Measurements from ENCODE around the gene CCDC9B. TPM values are rescaled to one million over a fixed set of nuclear protein-coding genes. Genes with fewer than 3 reads are reported as not detected.

The CCDC9B gene
- total and polyA plus RNA-seq, 2 of the 4 experiments (the other 2 are of a cell fraction) = 19.7 to 30.9 TPM

DNA sequence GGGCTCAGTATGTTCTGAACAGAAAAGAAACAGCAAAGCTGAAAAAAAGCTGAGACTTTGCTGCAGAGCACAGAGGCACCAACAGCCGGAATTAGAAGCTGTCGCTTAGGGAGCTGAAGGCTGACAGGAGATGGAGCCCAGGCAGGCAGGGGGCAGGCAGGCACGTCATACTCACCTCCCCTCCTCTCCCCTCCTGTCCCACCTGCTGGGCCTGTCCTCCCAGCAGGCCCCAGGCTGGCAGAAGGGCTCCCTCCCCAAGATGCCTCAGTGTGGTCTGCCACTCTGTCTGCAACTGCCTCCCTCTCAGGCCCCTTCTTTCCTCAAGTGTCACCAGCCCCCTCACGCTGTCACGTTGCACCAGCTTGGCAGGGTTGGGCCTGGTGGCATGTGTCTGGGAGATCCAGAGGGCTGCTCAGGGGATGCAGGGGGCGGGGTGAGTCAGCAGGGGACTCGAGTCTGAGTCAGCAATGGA is 54.6 kb downstream of the CCDC9B start:
- ATAC-seq (ENCODE audit: low read depth) = no peak
- POLR2A ChIA-PET (ENCODE audit: unreplicated experiment) = no interaction called here
- intact Hi-C loops (cut with micrococcal nuclease) = no loop called here

More for the DNA sequence above, 54.6 kb downstream of the CCDC9B start:
- H2BK5ac ChIP-seq (ENCODE audit: low read depth, low read length, poor library complexity, severe bottlenecking) = no peak overlapping the region
- no peak overlapping the region for H2BK20ac ChIP-seq (ENCODE audit: low read depth, low read length)
- no peak overlapping the region for H2AK5ac ChIP-seq (ENCODE audit: low read depth, low read length)
- no peak overlapping the region for H3K4me3 ChIP-seq (ENCODE audit: insufficient read depth, low read depth, low read length)
- no peak overlapping the region for H3K56ac ChIP-seq (ENCODE audit: extremely low read depth, insufficient read depth, low read length)
- H3K9me1 ChIP-seq (ENCODE audit: insufficient read depth, low read length) = no peaks in the 10 kb centered on the region
- H3K4me1 ChIP-seq (ENCODE audit: control insufficient read depth, insufficient read depth, low read length) = peaks cover 9% of the 10 kb centered on the region
- no peak overlapping the region for H3K14ac ChIP-seq (replicated peaks; ENCODE audit: low read depth, low read length)
- no peak overlapping the region for H4K91ac ChIP-seq (ENCODE audit: insufficient read depth, low read depth, low read length)
- no peak overlapping the region for H3K9ac ChIP-seq (ENCODE audit: low read depth, low read length)
- no peak overlapping the region for H4K8ac ChIP-seq (ENCODE audit: low read depth in 2 of 2, low read length in 2 of 2)
- BruUV-seq (replicated peaks) = no TSS peak
- CTCF ChIA-PET = interaction anchor here (1.3 kb wide), 1 partner anchor 69 kb away, joined by 3 read pairs; no protein-coding TSS in a partner anchor
- DNase-seq = no peak
- no peaks in the 10 kb centered on the region for H4K20me1 ChIP-seq (ENCODE audit: insufficient read depth, low read length)
- H3K27me3 ChIP-seq (ENCODE audit: control insufficient read depth, insufficient read depth, low read length) = peaks cover 61% of the 10 kb centered on the region
- H3K4ac ChIP-seq (ENCODE audit: low read depth, low read length) = no peak overlapping the region
- H3K18ac ChIP-seq (ENCODE audit: low read depth, low read length) = no peak overlapping the region
- no peak overlapping the region for H2AK9ac ChIP-seq (replicated peaks; ENCODE audit: low read depth, low read length, poor library complexity)
- no peak overlapping the region for H3K4me2 ChIP-seq (ENCODE audit: low read depth, low read length)
- TF ChIP-seq, protein P1, sequence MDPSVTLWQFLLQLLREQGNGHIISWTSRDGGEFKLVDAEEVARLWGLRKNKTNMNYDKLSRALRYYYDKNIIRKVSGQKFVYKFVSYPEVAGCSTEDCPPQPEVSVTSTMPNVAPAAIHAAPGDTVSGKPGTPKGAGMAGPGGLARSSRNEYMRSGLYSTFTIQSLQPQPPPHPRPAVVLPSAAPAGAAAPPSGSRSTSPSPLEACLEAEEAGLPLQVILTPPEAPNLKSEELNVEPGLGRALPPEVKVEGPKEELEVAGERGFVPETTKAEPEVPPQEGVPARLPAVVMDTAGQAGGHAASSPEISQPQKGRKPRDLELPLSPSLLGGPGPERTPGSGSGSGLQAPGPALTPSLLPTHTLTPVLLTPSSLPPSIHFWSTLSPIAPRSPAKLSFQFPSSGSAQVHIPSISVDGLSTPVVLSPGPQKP (IDR thresholded peaks at IDR 0.05; ENCODE audit: borderline replicate concordance, low read depth, low read length) = no peak
- 0 out of 2 replicates have a peak, but pooled peaks have one; percentile 7 for TF ChIP-seq FOS (IDR thresholded peaks at IDR 0.05; ENCODE audit: low read depth, low read length)
- H3K36me3 ChIP-seq (ENCODE audit: control insufficient read depth, insufficient read depth, low read length) = no peaks in the 10 kb centered on the region
- in situ Hi-C loops (cut with MboI; ENCODE audit: low sequenced_read_pairs) = no loop called here
- no peak overlapping the region for H4K5ac ChIP-seq (ENCODE audit: low read depth, low read length)
- H2BK120ac ChIP-seq (ENCODE audit: low read depth, low read length) = no peak overlapping the region
- H2AFZ ChIP-seq (replicated peaks; ENCODE audit: low read length, poor library complexity) = no peak overlapping the region
- H3K27ac ChIP-seq (ENCODE audit: insufficient read depth, low read length) = no peak overlapping the region
- H3K23ac ChIP-seq (ENCODE audit: low read depth, low read length) = no peak overlapping the region
- dilution Hi-C loops (cut with HindIII; ENCODE audit: low sequenced_read_pairs, unreplicated experiment) = no loop called here
- H2BK15ac ChIP-seq (ENCODE audit: low read depth, low read length) = no peak overlapping the region
- H3K9me3 ChIP-seq (ENCODE audit: control insufficient read depth, insufficient read depth, low read length) = no peaks in the 10 kb centered on the region
- H3K79me1 ChIP-seq (ENCODE audit: low read depth in 1 of 2, low read length in 2 of 2) = no peaks in the 10 kb centered on the region
- 40% methylated on average over 1 of the region's 7 CpGs; no CpG with 5 or more reads in 1 of the 2 experiments for WGBS, 2 experiments (ENCODE audit: extremely low coverage in 2 of 2, insufficient read length in 1 of 2)

Data from IMR-90 (cell line).